K562 (cell line): ENCODE measurements around the gene TBC1D2. TPM values are rescaled to one million over a fixed set of nuclear protein-coding genes. Genes with fewer than 3 reads are reported as not detected.

Experiments used
- ATF7 ChIP-seq: fragments of 450-650 bp; IDR thresholded peaks from 2 replicates; pipeline ENCODE4 v1.7.1; 2014; ENCODE audit warnings: mild to moderate bottlenecking, moderate library complexity
- BDP1 ChIP-seq: IDR thresholded peaks from 3 replicates; pipeline ENCODE4 v1.6.1; 2011; ENCODE audit not compliant: insufficient read length, insufficient read depth
- CEBPG ChIP-seq, 3 experiments: fragments of 200-800 bp in 1 of 3; sonication (Bioruptor generic) in 1 of 3; sonication (generic) in 1 of 3; formaldehyde crosslinking in 1 of 3; IDR thresholded peaks in 2 of 3; conservative IDR thresholded peaks in 1 of 3; 2 replicates each; pipeline versions ENCODE4 v1.6.1 to v1.8.0; 2016 to 2022; ENCODE audit warnings: missing compliant biosample characterization in 2 of 3, missing genetic modification characterization in 2 of 3, mild to moderate bottlenecking in 1 of 3, missing genetic modification reagents in 1 of 3
- CREM ChIP-seq: IDR thresholded peaks from 2 replicates; pipeline ENCODE4 v1.6.1; 2014; ENCODE audit warnings: antibody characterized with exemption, low read depth
- CTBP1 ChIP-seq: fragments of 450-650 bp; IDR thresholded peaks from 2 replicates; pipeline ENCODE4 v1.6.1; 2016; ENCODE audit warnings: borderline replicate concordance
- DIDO1 ChIP-seq: fragments of 450-650 bp; IDR thresholded peaks from 2 replicates; pipeline ENCODE4 v1.6.1; 2016; ENCODE audit warnings: low read depth, missing biosample characterization, missing genetic modification characterization
- ELF4 ChIP-seq: fragments of 450-650 bp; formaldehyde crosslinking; IDR thresholded peaks from 2 replicates; pipeline ENCODE4 v1.4.0; 2022; ENCODE audit warnings: missing genetic modification characterization
- ETV5 ChIP-seq: sonication (generic); formaldehyde crosslinking; IDR thresholded peaks from 2 replicates; pipeline ENCODE4 v1.4.0; 2020; ENCODE audit warnings: low read depth, mild to moderate bottlenecking, missing genetic modification reagents
- EZH2 ChIP-seq: IDR thresholded peaks from 2 replicates; pipeline ENCODE4 v1.6.1; 2012; ENCODE audit warnings: low read depth, mild to moderate bottlenecking, inconsistent platforms, low read length, borderline replicate concordance
- GATA2 ChIP-seq: sonication (generic); formaldehyde crosslinking; IDR thresholded peaks from 2 replicates; pipeline ENCODE4 v1.4.0; 2020; ENCODE audit warnings: mild to moderate bottlenecking, missing genetic modification reagents
- JUND ChIP-seq, 2 experiments: IDR thresholded peaks; 2 replicates in 1 of 2; 3 replicates in 1 of 2; pipeline ENCODE4 v1.6.1; 2011; ENCODE audit warnings: borderline replicate concordance in 2 of 2, low read depth in 2 of 2, low read length in 2 of 2, improper control_type of control experiment in 1 of 2, missing biosample characterization in 1 of 2, missing genetic modification characterization in 1 of 2, missing genetic modification reagents in 1 of 2
- MIER1 ChIP-seq: fragments of 450-650 bp; IDR thresholded peaks from 2 replicates; pipeline ENCODE4 v1.6.1; 2016; ENCODE audit warnings: antibody characterized with exemption, mild to moderate bottlenecking, low read depth
- MYC ChIP-seq, 2 experiments: fragments of 250-450 bp in 1 of 2; sonication (Bioruptor Pico) in 1 of 2; IDR thresholded peaks; 2 replicates each; pipeline versions ENCODE4 v1.5.1 to v1.6.1; 2012 to 2021; ENCODE audit warnings: low read depth in 2 of 2, borderline replicate concordance in 1 of 2, improper control_type of control experiment in 1 of 2, low read length in 1 of 2, mild to moderate bottlenecking in 1 of 2, moderate library complexity in 1 of 2
- RBM25 ChIP-seq: fragments of 200-400 bp; formaldehyde crosslinking; IDR thresholded peaks from 2 replicates; pipeline ENCODE4 v1.6.1; 2018; ENCODE audit warnings: low read length, low read depth, moderate library complexity; ENCODE audit not compliant: severe bottlenecking
- SMARCB1 ChIP-seq: IDR thresholded peaks from 2 replicates; pipeline ENCODE4 v1.6.1; 2011; ENCODE audit warnings: improper control_type of control experiment, low read depth; ENCODE audit not compliant: insufficient read length
- TAF9B ChIP-seq: fragments of 450-650 bp; IDR thresholded peaks from 2 replicates; pipeline ENCODE4 v1.6.1; 2018; ENCODE audit warnings: mild to moderate bottlenecking; ENCODE audit not compliant: partially characterized antibody
- TAL1 ChIP-seq: fragments of 450-650 bp; IDR thresholded peaks from 2 replicates; pipeline ENCODE4 v1.6.1; 2016; ENCODE audit warnings: mild to moderate bottlenecking
- TARDBP ChIP-seq: fragments of 450-650 bp; IDR thresholded peaks from 2 replicates; pipeline ENCODE4 v1.6.1; 2016
- TCFL5 ChIP-seq: fragments of 250-450 bp; sonication (Bioruptor Pico); conservative IDR thresholded peaks from 2 replicates; pipeline ENCODE4 v1.6.1; 2021; ENCODE audit warnings: mild to moderate bottlenecking, moderate library complexity, matching md5 sums
- THRAP3 ChIP-seq: fragments of 450-650 bp; IDR thresholded peaks from 2 replicates; pipeline ENCODE4 v1.6.1; 2016; ENCODE audit warnings: mild to moderate bottlenecking, inconsistent platforms, borderline replicate concordance
- U2AF1 ChIP-seq: fragments of 200-400 bp; formaldehyde crosslinking; optimal IDR thresholded peaks from 2 replicates; pipeline ENCODE3; 2017; ENCODE audit warnings: mild to moderate bottlenecking, low read depth, low read length, moderate library complexity
- ZBED1 ChIP-seq: IDR thresholded peaks from 2 replicates; pipeline ENCODE4 v1.6.1; 2014
- ZNF134 ChIP-seq: fragments of 250-450 bp; sonication (Bioruptor Pico); conservative IDR thresholded peaks from 2 replicates; pipeline ENCODE4 v1.4.0; 2020
- ZNF274 ChIP-seq: IDR thresholded peaks from 2 replicates; pipeline ENCODE4 v1.6.1; 2011; ENCODE audit warnings: low read depth, mild to moderate bottlenecking, low read length, moderate library complexity, borderline replicate concordance
- ZNF354B ChIP-seq: fragments of 250-450 bp; sonication (Bioruptor Pico); IDR thresholded peaks from 2 replicates; pipeline ENCODE4 v1.4.0; 2020
- ZNF436 ChIP-seq: fragments of 250-450, 450-650 bp; sonication (Bioruptor Pico); formaldehyde crosslinking; IDR thresholded peaks from 2 replicates; pipeline ENCODE4 v1.7.0; 2020; ENCODE audit warnings: mild to moderate bottlenecking
- ZNF717 ChIP-seq: fragments of 250-450 bp; sonication (Bioruptor Pico); IDR thresholded peaks from 2 replicates; pipeline ENCODE4 v1.5.0; 2021
- ZNF75A ChIP-seq: fragments of 450-650 bp; formaldehyde crosslinking; IDR thresholded peaks from 2 replicates; pipeline ENCODE4 v1.4.0; 2020; ENCODE audit warnings: mild to moderate bottlenecking
- polyA plus RNA-seq, 8 experiments: library from polyadenylated mRNA; depleted of rRNA in 4 of 8; stranded (reverse) in 5 of 8; unstranded in 3 of 8; fragments of >200 nt; fragmentation: Nextera tagmentation in 2 of 8; fragmentation: Illumina TruSeq in 1 of 8; extraction: Ambion mirVana in 2 of 8; extraction: Trizol in 1 of 8; gene quantifications; 2 replicates each; pipeline versions ENCODE4 v1.2.1 to v1.2.3, GENCODE V29; 2011 to 2014; ENCODE audit warnings: inconsistent platforms in 1 of 8, missing spikeins in 1 of 8
- total RNA-seq, 7 experiments: library from RNA; depleted of rRNA in 6 of 7; stranded (reverse); fragments of >200 nt in 6 of 7; fragmentation: Illumina TruSeq in 2 of 7; extraction: Trizol in 2 of 7; gene quantifications; 2 replicates each; pipeline versions ENCODE4 v1.2.1 to v1.2.3, GENCODE V29; 2011 to 2021; ENCODE audit warnings: low replicate concordance in 1 of 7
- TF ChIP-seq, protein P1 (sequence below): sonication (generic); formaldehyde crosslinking; IDR thresholded peaks from 2 replicates; pipeline ENCODE4 v1.8.1; 2023; ENCODE audit warnings: mild to moderate bottlenecking, missing genetic modification reagents
- TF ChIP-seq, protein P2 (sequence below): sonication (generic); IDR thresholded peaks from 2 replicates; pipeline ENCODE4 v1.6.1; 2016

TBC1D2 gene
- total and polyA plus RNA-seq, 9 of the 15 experiments (the other 6 are each of a cell fraction or from before 2014, with no cell fraction given): 0.10 to 7.0 (median 2.5) TPM

DNA sequence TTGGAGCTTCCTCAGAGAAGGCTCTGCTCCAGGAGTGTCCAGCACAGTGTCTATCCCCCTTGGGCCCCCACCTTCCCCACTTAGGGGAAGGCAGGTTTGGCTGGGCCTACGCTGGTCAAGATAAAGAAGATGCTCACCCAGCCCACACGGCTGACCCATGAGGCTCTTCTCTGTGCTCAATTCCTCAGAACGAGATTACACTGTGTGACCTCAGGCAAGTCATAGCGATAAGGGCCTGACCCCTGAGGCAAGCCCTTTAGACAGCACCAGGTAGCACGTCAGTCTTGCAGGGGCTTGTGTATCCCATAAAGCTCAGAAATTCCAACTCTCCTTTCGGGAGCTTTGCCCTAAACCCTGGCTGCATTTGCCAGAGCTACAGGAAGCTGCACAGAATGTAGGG is 95.7 kb downstream of the TBC1D2 start (continued):
- 0 out of 2 replicates have a peak, but pooled peaks have one; percentile 17 for TF ChIP-seq CEBPG (CRISPR knock-in tag; IDR thresholded peaks at IDR 0.05)
- TF ChIP-seq CEBPG (tag; conservative IDR thresholded peaks at IDR 0.05 in 1 of 2, IDR thresholded peaks at IDR 0.05 in 1 of 2): no peak
- no peak for TF ChIP-seq ZNF134 (CRISPR knock-in tag)
- TF ChIP-seq CTBP1: peak; percentile 69; the same call in 1 of the 2 replicates
- no peak for TF ChIP-seq ZNF274
- no peak for TF ChIP-seq TAL1
- TF ChIP-seq BDP1: no peak
- no peak for TF ChIP-seq TCFL5 (CRISPR knock-in tag)
- TF ChIP-seq ZNF717 (CRISPR knock-in tag): no peak
- 0 out of 2 replicates have a peak, but pooled peaks have one; percentile 35 for TF ChIP-seq ATF7
- no peak for TF ChIP-seq U2AF1
- no peak for TF ChIP-seq TAF9B
- TF ChIP-seq, protein P1, sequence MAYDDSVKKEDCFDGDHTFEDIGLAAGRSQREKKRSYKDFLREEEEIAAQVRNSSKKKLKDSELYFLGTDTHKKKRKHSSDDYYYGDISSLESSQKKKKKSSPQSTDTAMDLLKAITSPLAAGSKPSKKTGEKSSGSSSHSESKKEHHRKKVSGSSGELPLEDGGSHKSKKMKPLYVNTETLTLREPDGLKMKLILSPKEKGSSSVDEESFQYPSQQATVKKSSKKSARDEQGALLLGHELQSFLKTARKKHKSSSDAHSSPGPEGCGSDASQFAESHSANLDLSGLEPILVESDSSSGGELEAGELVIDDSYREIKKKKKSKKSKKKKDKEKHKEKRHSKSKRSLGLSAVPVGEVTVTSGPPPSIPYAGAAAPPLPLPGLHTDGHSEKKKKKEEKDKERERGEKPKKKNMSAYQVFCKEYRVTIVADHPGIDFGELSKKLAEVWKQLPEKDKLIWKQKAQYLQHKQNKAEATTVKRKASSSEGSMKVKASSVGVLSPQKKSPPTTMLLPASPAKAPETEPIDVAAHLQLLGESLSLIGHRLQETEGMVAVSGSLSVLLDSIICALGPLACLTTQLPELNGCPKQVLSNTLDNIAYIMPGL (CRISPR knock-in tag): no peak
- no peak for TF ChIP-seq RBM25
- peak; percentile 45; the same call in 1 of the 2 replicates for TF ChIP-seq CREM
- no peak for TF ChIP-seq THRAP3
- TF ChIP-seq ETV5: no peak
- peak; percentile 41; the same call in 1 of the 2 replicates for TF ChIP-seq JUND (IDR thresholded peaks at IDR 0.05; ENCODE audit: borderline replicate concordance, low read depth, low read length)
- TF ChIP-seq JUND (tag; IDR thresholded peaks at IDR 0.05; ENCODE audit: borderline replicate concordance, low read depth, low read length): peak; percentile 30; the same call in 1 of the 3 replicates
- no peak for TF ChIP-seq SMARCB1
- TF ChIP-seq ZBED1: no peak
- no peak for TF ChIP-seq ZNF354B (CRISPR knock-in tag)
- no peak for TF ChIP-seq TARDBP
- no peak for TF ChIP-seq DIDO1 (tag)
- no peak for TF ChIP-seq MIER1
- no peak for TF ChIP-seq EZH2
- TF ChIP-seq ELF4 (CRISPR knock-in tag): no peak
- TF ChIP-seq GATA2 (CRISPR knock-in tag): no peak
- no peak for TF ChIP-seq ZNF75A (CRISPR knock-in tag)
- TF ChIP-seq MYC (IDR thresholded peaks at IDR 0.05; ENCODE audit: low read depth, low read length): 0 out of 2 replicates have a peak, but pooled peaks have one; percentile 16
- no peak for TF ChIP-seq MYC (CRISPR knock-in tag; IDR thresholded peaks at IDR 0.05; ENCODE audit: borderline replicate concordance, low read depth)
- TF ChIP-seq, protein P2, sequence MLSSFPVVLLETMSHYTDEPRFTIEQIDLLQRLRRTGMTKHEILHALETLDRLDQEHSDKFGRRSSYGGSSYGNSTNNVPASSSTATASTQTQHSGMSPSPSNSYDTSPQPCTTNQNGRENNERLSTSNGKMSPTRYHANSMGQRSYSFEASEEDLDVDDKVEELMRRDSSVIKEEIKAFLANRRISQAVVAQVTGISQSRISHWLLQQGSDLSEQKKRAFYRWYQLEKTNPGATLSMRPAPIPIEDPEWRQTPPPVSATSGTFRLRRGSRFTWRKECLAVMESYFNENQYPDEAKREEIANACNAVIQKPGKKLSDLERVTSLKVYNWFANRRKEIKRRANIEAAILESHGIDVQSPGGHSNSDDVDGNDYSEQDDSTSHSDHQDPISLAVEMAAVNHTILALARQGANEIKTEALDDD: peak; percentile 30; the same call in 1 of the 2 replicates
- TF ChIP-seq ZNF436 (CRISPR knock-in tag): no peak
